Mesenchymal stem cell (in vitro differentiated cells and primary cell): ENCODE data around the gene TMEM53.

Experiments used
- DNase-seq: peaks from one replicate; pipeline ENCODE4 v3.0.0-alpha.2; 2013
- H2AFZ ChIP-seq: one replicate; pipeline ENCODE4 v1.6.1; 2013; ENCODE audit warnings: low read depth, mild to moderate bottlenecking, control low read depth, inconsistent platforms, low read length, moderate library complexity
- H2AK5ac ChIP-seq: 2 replicates; pipeline ENCODE4 v1.6.1; 2013; ENCODE audit warnings: low read length, moderate library complexity, mild to moderate bottlenecking, inconsistent platforms; ENCODE audit not compliant: severe bottlenecking
- H2BK120ac ChIP-seq: one replicate; pipeline ENCODE4 v1.6.1; 2013; ENCODE audit warnings: low read depth, mild to moderate bottlenecking, inconsistent platforms, low read length, moderate library complexity
- H2BK12ac ChIP-seq, 2 experiments: one replicate each; pipeline ENCODE4 v1.6.1; 2013; ENCODE audit warnings: inconsistent platforms in 2 of 2, low read length in 2 of 2, mild to moderate bottlenecking in 2 of 2, moderate library complexity in 2 of 2, control low read depth in 1 of 2
- H2BK15ac ChIP-seq: one replicate; pipeline ENCODE4 v1.6.1; 2013; ENCODE audit warnings: mild to moderate bottlenecking, low read depth, inconsistent platforms; ENCODE audit not compliant: poor library complexity, severe bottlenecking
- H2BK5ac ChIP-seq: 2 replicates; pipeline ENCODE4 v1.6.1; 2013; ENCODE audit warnings: low read depth, mild to moderate bottlenecking, low read length, control low read depth, inconsistent platforms; ENCODE audit not compliant: poor library complexity, severe bottlenecking
- H3K14ac ChIP-seq, 2 experiments: one replicate each; pipeline ENCODE4 v1.6.1; 2013; ENCODE audit warnings: inconsistent platforms in 2 of 2, low read length in 2 of 2, control low read depth in 1 of 2, mild to moderate bottlenecking in 1 of 2, moderate library complexity in 1 of 2
- H3K18ac ChIP-seq, 2 experiments: one replicate each; pipeline ENCODE4 v1.6.1; 2013; ENCODE audit warnings: inconsistent platforms in 2 of 2, low read length in 2 of 2, control low read depth in 1 of 2, low read depth in 1 of 2, mild to moderate bottlenecking in 1 of 2
- H3K23ac ChIP-seq, 2 experiments: one replicate each; pipeline ENCODE4 v1.6.1; 2013; ENCODE audit warnings: inconsistent platforms in 2 of 2, low read length in 2 of 2, mild to moderate bottlenecking in 2 of 2, moderate library complexity in 2 of 2, control low read depth in 1 of 2
- H3K27ac ChIP-seq: 2 replicates; pipeline ENCODE4 v1.5.1; 2013; ENCODE audit warnings: mild to moderate bottlenecking, moderate library complexity, low read length, control low read depth, inconsistent platforms; ENCODE audit not compliant: poor library complexity, severe bottlenecking
- H3K27me3 ChIP-seq, 2 experiments: 2 replicates each; pipeline versions ENCODE4 v1.6.1 to v1.7.0; 2013; ENCODE audit warnings: low read length in 2 of 2, mild to moderate bottlenecking in 2 of 2, moderate library complexity in 2 of 2, control low read depth in 1 of 2, inconsistent platforms in 1 of 2; ENCODE audit not compliant: control insufficient read depth in 1 of 2, insufficient read depth in 1 of 2
- H3K36me3 ChIP-seq, 2 experiments: 2 replicates each; pipeline versions ENCODE4 v1.6.1 to v1.7.0; 2013; ENCODE audit warnings: low read length in 2 of 2, control low read depth in 1 of 2, inconsistent platforms in 1 of 2, low read depth in 1 of 2, mild to moderate bottlenecking in 1 of 2; ENCODE audit not compliant: insufficient read depth in 2 of 2, control insufficient read depth in 1 of 2
- H3K4ac ChIP-seq, 2 experiments: one replicate each; pipeline ENCODE4 v1.6.1; 2013; ENCODE audit warnings: inconsistent platforms in 2 of 2, low read length in 2 of 2, mild to moderate bottlenecking in 2 of 2, moderate library complexity in 2 of 2, control low read depth in 1 of 2, low read depth in 1 of 2
- H3K4me1 ChIP-seq: 2 replicates; pipeline ENCODE4 v1.6.1; 2013; ENCODE audit warnings: low read depth, low read length, control low read depth; ENCODE audit not compliant: control insufficient read depth, insufficient read depth
- H3K4me2 ChIP-seq: 2 replicates; pipeline ENCODE4 v1.6.1; 2013; ENCODE audit warnings: low read length, mild to moderate bottlenecking, inconsistent platforms; ENCODE audit not compliant: poor library complexity, severe bottlenecking
- H3K4me3 ChIP-seq, 2 experiments: 2 replicates each; pipeline versions ENCODE4 v1.5.1 to v1.7.0; 2013; ENCODE audit warnings: low read length in 2 of 2, mild to moderate bottlenecking in 2 of 2, control low read depth in 1 of 2, low read depth in 1 of 2; ENCODE audit not compliant: insufficient read depth in 1 of 2
- H3K79me1 ChIP-seq: replicated peaks from 2 replicates; pipeline ENCODE4 v1.6.1; 2013; ENCODE audit warnings: mild to moderate bottlenecking, control low read depth, low read length, inconsistent platforms; ENCODE audit not compliant: poor library complexity, severe bottlenecking
- H3K9ac ChIP-seq: 2 replicates; pipeline ENCODE4 v1.7.0; 2013; ENCODE audit warnings: mild to moderate bottlenecking, low read length, moderate library complexity
- H3K9me3 ChIP-seq: 2 replicates; pipeline ENCODE4 v1.7.0; 2013; ENCODE audit warnings: mild to moderate bottlenecking, low read length; ENCODE audit not compliant: control insufficient read depth
- H4K8ac ChIP-seq: one replicate; pipeline ENCODE4 v1.6.1; 2013; ENCODE audit warnings: inconsistent platforms, mild to moderate bottlenecking, low read length, moderate library complexity
- H4K91ac ChIP-seq: one replicate; pipeline ENCODE4 v1.6.1; 2013; ENCODE audit warnings: mild to moderate bottlenecking, low read length, inconsistent platforms
- WGBS: methylation state at CpG from one replicate; pipeline ENCODE4 v1.1.7; 2013; ENCODE audit warnings: mixed read lengths; 5-methylcytosine and 5-hydroxymethylcytosine counted together

TMEM53 gene

GRCh38 chr1:44688760-44689446 lies 14.6 kb upstream of the TMEM53 start:
- 89% methylated on average over 12 of the region's 12 CpGs for WGBS
- Histone ChIP-seq H3K79me1 (no peaks in the 10 kb centered on the region), H3K36me3 (peaks cover 0 to 10% of the 10 kb centered on the region in 2 experiments), H3K9me3 (no peaks in the 10 kb centered on the region), H3K9ac (no peak overlapping the region), H3K23ac (no peak overlapping the region), H2AK5ac (no peak overlapping the region), H2BK12ac (no peak overlapping the region), H3K18ac (no peak overlapping the region), H2AFZ (no peak overlapping the region), H2BK15ac (no peak overlapping the region), H3K4me2 (no peak overlapping the region), H3K4me3 (no peak overlapping the region), H3K27ac (no peak overlapping the region), H4K91ac (no peak overlapping the region), H2BK5ac (no peak overlapping the region), H3K4ac (no peak overlapping the region), H3K4me1 (no peaks in the 10 kb centered on the region), H3K27me3 (no peaks in the 10 kb centered on the region), H2BK120ac (no peak overlapping the region), H4K8ac (no peak overlapping the region), H3K14ac (no peak overlapping the region)
- no peak for DNase-seq

DNA sequence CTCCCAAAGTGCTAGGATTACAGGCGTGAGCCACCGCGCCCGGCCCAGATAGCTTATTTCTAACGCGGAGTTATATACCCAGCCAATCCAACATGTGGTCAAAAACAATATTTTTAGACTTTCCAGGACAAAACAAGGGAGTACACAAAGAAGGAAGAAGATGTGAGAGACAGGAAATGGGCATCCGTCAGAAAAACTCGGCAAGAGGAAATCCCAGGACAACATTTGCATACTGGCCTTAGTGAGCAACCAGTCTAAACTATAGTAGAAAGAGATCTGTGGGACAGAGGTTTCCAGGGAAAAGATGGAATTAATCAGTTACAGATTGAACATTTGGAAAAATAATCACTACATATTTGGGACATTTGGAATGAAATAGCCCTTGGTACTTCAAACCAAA lies 11.6 kb upstream of the TMEM53 start:
- Histone ChIP-seq H3K9me3 (no peaks in the 10 kb centered on the region), H2BK12ac (no peak overlapping the region), H3K23ac (no peak overlapping the region), H3K27me3 (no peaks in the 10 kb centered on the region), H3K18ac (no peak overlapping the region), H3K27ac (no peak overlapping the region), H4K91ac (no peak overlapping the region), H3K79me1 (no peaks in the 10 kb centered on the region), H3K4me2 (no peak overlapping the region), H4K8ac (no peak overlapping the region), H2BK5ac (no peak overlapping the region), H3K9ac (no peak overlapping the region), H2AFZ (no peak overlapping the region), H3K14ac (no peak overlapping the region), H3K4ac (no peak overlapping the region), H2BK120ac (no peak overlapping the region), H3K4me1 (no peaks in the 10 kb centered on the region), H3K36me3 (no peaks in the 10 kb centered on the region), H3K4me3 (no peak overlapping the region), H2AK5ac (no peak overlapping the region), H2BK15ac (no peak overlapping the region)
- DNase-seq, result no peak
- WGBS, result 83% methylated on average over 2 of the region's 8 CpGs

- no peak overlapping the region for H3K4me2 ChIP-seq
- H3K9ac ChIP-seq, result no peak overlapping the region
- H3K4me1 ChIP-seq, result no peaks in the 10 kb centered on the region
- H3K4me3 ChIP-seq, result no peak overlapping the region
- WGBS, result 86% methylated on average over 1 of the region's 4 CpGs
- H3K14ac ChIP-seq, result no peak overlapping the region
- H2BK5ac ChIP-seq, result no peak overlapping the region
- no peak overlapping the region for H4K8ac ChIP-seq
- no peak overlapping the region for H3K23ac ChIP-seq
- DNase-seq, result no peak
- peaks cover 2% of the 10 kb centered on the region for H3K79me1 ChIP-seq
- H2BK15ac ChIP-seq, result no peak overlapping the region
- no peak overlapping the region for H3K4ac ChIP-seq
- H3K36me3 ChIP-seq, result no peaks in the 10 kb centered on the region
- H3K27ac ChIP-seq, result no peak overlapping the region
- H3K9me3 ChIP-seq, result no peaks in the 10 kb centered on the region
- H2BK120ac ChIP-seq, result no peak overlapping the region
- H2AK5ac ChIP-seq, result no peak overlapping the region
- H2AFZ ChIP-seq, result no peak overlapping the region
- H3K18ac ChIP-seq, result no peak overlapping the region
- H4K91ac ChIP-seq, result no peak overlapping the region
- no peak overlapping the region for H2BK12ac ChIP-seq
- H3K27me3 ChIP-seq, result no peaks in the 10 kb centered on the region
Measured at GRCh38 chr1:44685218-44685617, 10.9 kb upstream of the TMEM53 start.

GRCh38 chr1:44684525-44684924 lies 10.2 kb upstream of the TMEM53 start:
- Histone ChIP-seq H2AFZ (no peak overlapping the region), H3K9me3 (no peaks in the 10 kb centered on the region), H3K27ac (no peak overlapping the region), H3K27me3 (no peaks in the 10 kb centered on the region), H3K4me3 (no peak overlapping the region), H4K8ac (peak overlapping the region; percentile 16), H3K4ac (no peak overlapping the region), H2BK12ac (no peak overlapping the region), H3K23ac (no peak overlapping the region), H3K36me3 (peaks cover 0 to 5% of the 10 kb centered on the region in 2 experiments), H3K4me1 (no peaks in the 10 kb centered on the region), H3K4me2 (no peak overlapping the region), H2BK5ac (no peak overlapping the region), H3K14ac (no peak overlapping the region), H3K18ac (no peak overlapping the region), H3K9ac (no peak overlapping the region), H2BK15ac (no peak overlapping the region), H2BK120ac (no peak overlapping the region), H4K91ac (no peak overlapping the region), H3K79me1 (peaks cover 2% of the 10 kb centered on the region), H2AK5ac (no peak overlapping the region)
- 100% methylated on average over 1 of the region's 1 CpG for WGBS
- DNase-seq, result no peak
